H1 (cell line): ENCODE measurements around the gene ATP6V1G1. TPM values are rescaled to one million over a fixed set of nuclear protein-coding genes. Genes with fewer than 3 reads are reported as not detected.

ENCODE experiments used
- ASH2L ChIP-seq: fragments of 200-600, 300-600 bp; sonication (generic); IDR thresholded peaks from one replicate; pipeline ENCODE4 v1.7.1; 2017; ENCODE audit warnings: low read length
- CHD7 ChIP-seq: fragments of 300-600 bp; sonication (generic); IDR thresholded peaks from 2 replicates; pipeline ENCODE4 v1.7.1; 2012; ENCODE audit warnings: low read length, moderate library complexity, mild to moderate bottlenecking, inconsistent platforms; ENCODE audit not compliant: insufficient replicate concordance
- EP300 ChIP-seq, 2 experiments: IDR thresholded peaks; 1 replicate in 1 of 2; 2 replicates in 1 of 2; pipeline ENCODE4 v1.6.1; 2011 to 2012; ENCODE audit warnings: low read depth in 2 of 2, low read length in 2 of 2, mild to moderate bottlenecking in 2 of 2, borderline replicate concordance in 1 of 2, inconsistent platforms in 1 of 2, moderate library complexity in 1 of 2
- FOSL1 ChIP-seq: IDR thresholded peaks from 2 replicates; pipeline ENCODE4 v1.6.1; 2011; ENCODE audit warnings: mild to moderate bottlenecking, low read depth, low read length, moderate library complexity; ENCODE audit not compliant: insufficient read depth
- GTF2F1 ChIP-seq: IDR thresholded peaks from 2 replicates; pipeline ENCODE4 v1.6.1; 2012; ENCODE audit warnings: low read depth, low read length, improper control_type of control experiment, borderline replicate concordance
- HDAC2 ChIP-seq, 2 experiments: fragments of 300-600 bp in 1 of 2; sonication (generic) in 1 of 2; IDR thresholded peaks; 2 replicates each; pipeline ENCODE4 v1.6.1; 2011 to 2012; ENCODE audit warnings: low read depth in 2 of 2, low read length in 2 of 2, mild to moderate bottlenecking in 2 of 2, moderate library complexity in 2 of 2, borderline replicate concordance in 1 of 2, inconsistent platforms in 1 of 2
- KDM1A ChIP-seq: fragments of 200-600, 300-600 bp; sonication (generic); IDR thresholded peaks from 2 replicates; pipeline ENCODE4 v1.7.1; 2016; ENCODE audit warnings: mild to moderate bottlenecking, low read length, borderline replicate concordance
- KDM4A ChIP-seq: IDR thresholded peaks from one replicate; pipeline ENCODE4 v1.7.1; 2012; ENCODE audit warnings: low read depth, mild to moderate bottlenecking, moderate library complexity, low read length, inconsistent platforms; ENCODE audit not compliant: severe bottlenecking
- MAFK ChIP-seq: IDR thresholded peaks from 2 replicates; pipeline ENCODE4 v1.6.1; 2012; ENCODE audit warnings: low read depth, mild to moderate bottlenecking, improper control_type of control experiment, low read length
- SIX5 ChIP-seq: IDR thresholded peaks from 2 replicates; pipeline ENCODE4 v1.6.1; 2011; ENCODE audit warnings: mild to moderate bottlenecking, low read depth, low read length
- SP2 ChIP-seq: IDR thresholded peaks from 2 replicates; pipeline ENCODE4 v1.6.1; 2012; ENCODE audit warnings: mild to moderate bottlenecking, low read length, inconsistent platforms
- TCF12 ChIP-seq: IDR thresholded peaks from 2 replicates; pipeline ENCODE4 v1.6.1; 2011; ENCODE audit warnings: low read depth, mild to moderate bottlenecking, low read length
- polyA plus RNA-seq, 7 experiments: library from polyadenylated mRNA; depleted of rRNA in 3 of 7; stranded (reverse) in 5 of 7; unstranded in 2 of 7; fragments of >200 nt in 5 of 7; fragments of 200-250 nt in 2 of 7; gene quantifications; 1 replicate in 5 of 7; 2 replicates in 1 of 7; 4 replicates in 1 of 7; pipeline versions ENCODE4 v1.2.1 to v1.2.3, GENCODE V29; 2011 to 2013; ENCODE audit warnings: missing spikeins in 2 of 7, mixed read lengths in 2 of 7
- total RNA-seq: library from RNA; stranded (reverse); fragmentation: NEBNext Ultra II Directional; extraction: Animal tissue kit (Norgen Biotek cat#: 25700); gene quantifications from 2 replicates; pipeline ENCODE4 v1.2.1, GENCODE V29; 2021

The ATP6V1G1 gene
- total and polyA plus RNA-seq, 2 of the 8 experiments (the other 6 are each of a cell fraction or from before 2014, with no cell fraction given): 112 to 124 TPM

DNA sequence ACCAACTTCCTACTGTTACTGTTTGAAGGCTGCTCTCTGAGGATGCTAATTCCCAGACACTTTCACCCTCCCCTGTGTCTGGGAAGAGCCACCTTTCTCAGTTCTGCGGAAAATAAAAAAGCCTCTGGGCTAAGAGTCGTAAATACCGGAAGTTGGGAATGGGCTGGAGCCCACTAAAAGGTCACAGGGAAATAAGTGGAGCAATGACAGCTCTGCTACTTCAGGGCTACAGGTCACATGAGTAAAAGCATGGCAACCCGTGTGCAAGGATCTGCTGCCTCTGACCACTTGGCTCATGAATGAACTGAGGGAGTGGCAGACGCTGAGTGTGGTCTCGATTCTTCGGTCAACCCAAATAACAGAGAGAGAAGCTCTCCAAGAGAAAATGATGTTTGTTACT lies 25.8 kb upstream of the ATP6V1G1 start (continued):
- TF ChIP-seq CHD7 (no peak), EP300 (IDR thresholded peaks at IDR 0.05; ENCODE audit: borderline replicate concordance in 1 of 2, low read depth in 2 of 2, low read length in 2 of 2) (no peak), FOSL1 (no peak), TCF12 (no peak), SIX5 (no peak), GTF2F1 (no peak), KDM1A (no peak), SP2 (no peak), KDM4A (no peak), MAFK (no peak), ASH2L (no peak), HDAC2 (IDR thresholded peaks at IDR 0.05; ENCODE audit: borderline replicate concordance in 1 of 2, low read depth in 2 of 2, low read length in 2 of 2) (no peak)
